H1 (cell line): ENCODE results near the gene DUSP12. TPM values are rescaled to one million over a fixed set of nuclear protein-coding genes. Genes with fewer than 3 reads are reported as not detected.

Source experiments
- CTCF ChIA-PET: fragments of 300-600 bp; sonication (Branson Sonifier 250); formaldehyde crosslinking; loops from one replicate; lab custom pipeline; 2021; ENCODE audit not compliant: partially characterized antibody; lab: Charles Lee
- POLR2A ChIA-PET: fragments of 300-600 bp; sonication (Branson Sonifier 250); formaldehyde crosslinking; loops from one replicate; lab custom pipeline; 2021; ENCODE audit warnings: inconsistent platforms; ENCODE audit not compliant: partially characterized antibody; lab: Charles Lee
- DNase-seq, 2 experiments: peaks; one replicate each; pipeline versions ENCODE4 v3.0.0 to v3.0.0-alpha.2; 2010 to 2022; ENCODE audit warnings: low spot score in 2 of 2, low read depth in 1 of 2, mixed read lengths in 1 of 2
- FAIRE-seq: peaks from 2 replicates; lab custom pipeline; 2011; peaks lifted over from hg19 to GRCh38; lab: Jason Lieb, UNC
- H2AFZ ChIP-seq: 2 replicates; pipeline ENCODE4 v1.8.1; 2012; ENCODE audit warnings: low read length, inconsistent platforms
- H2AK5ac ChIP-seq: 2 replicates; pipeline ENCODE4 v1.6.1; 2013; ENCODE audit warnings: low read depth, low read length
- H2BK120ac ChIP-seq: replicated peaks from 2 replicates; pipeline ENCODE3; 2013; ENCODE audit warnings: low read depth, low read length, inconsistent platforms
- H2BK12ac ChIP-seq: 2 replicates; pipeline ENCODE4 v1.6.1; 2013; ENCODE audit warnings: low read depth, low read length
- H2BK15ac ChIP-seq: 2 replicates; pipeline ENCODE4 v1.6.1; 2013; ENCODE audit warnings: low read length
- H2BK20ac ChIP-seq: 2 replicates; pipeline ENCODE4 v1.6.1; 2013; ENCODE audit warnings: low read length
- H2BK5ac ChIP-seq: 2 replicates; pipeline ENCODE4 v1.6.1; 2013; ENCODE audit warnings: low read depth, low read length
- H3K14ac ChIP-seq: 2 replicates; pipeline ENCODE4 v1.6.1; 2013; ENCODE audit warnings: inconsistent platforms; ENCODE audit not compliant: insufficient read length
- H3K18ac ChIP-seq: 2 replicates; pipeline ENCODE4 v1.6.1; 2013; ENCODE audit warnings: low read length; ENCODE audit errors: extremely low read depth
- H3K23ac ChIP-seq: 2 replicates; pipeline ENCODE4 v1.6.1; 2013; ENCODE audit warnings: inconsistent platforms; ENCODE audit not compliant: insufficient read length
- H3K23me2 ChIP-seq: 2 replicates; pipeline ENCODE4 v1.6.1; 2013; ENCODE audit warnings: low read depth, low read length
- H3K27ac ChIP-seq: 2 replicates; pipeline ENCODE4 v1.6.1; 2011; ENCODE audit warnings: low read depth, low read length, inconsistent platforms
- H3K27me3 ChIP-seq, 4 experiments: replicated peaks in 1 of 4; 1 replicate in 1 of 4; 2 replicates in 3 of 4; pipeline versions ENCODE4 v1.6.1 to v1.8.1; 2011 to 2013; ENCODE audit warnings: low read length in 3 of 4, mild to moderate bottlenecking in 3 of 4, inconsistent platforms in 2 of 4, mixed read lengths in 2 of 4, moderate library complexity in 1 of 4; ENCODE audit not compliant: control insufficient read depth in 3 of 4, insufficient read depth in 3 of 4; ENCODE audit errors: extremely low read depth in 1 of 4
- H3K36me3 ChIP-seq, 4 experiments: 2 replicates each; pipeline versions ENCODE4 v1.6.1 to v1.8.1; 2011 to 2013; ENCODE audit warnings: mild to moderate bottlenecking in 4 of 4, low read length in 3 of 4, moderate library complexity in 2 of 4, control low read depth in 1 of 4, inconsistent platforms in 1 of 4; ENCODE audit not compliant: insufficient read depth in 4 of 4, control insufficient read depth in 2 of 4
- H3K4ac ChIP-seq: replicated peaks from 2 replicates; pipeline ENCODE3; 2013; ENCODE audit warnings: low read length, low read depth, mixed read lengths, inconsistent platforms; ENCODE audit not compliant: insufficient read length
- H3K4me1 ChIP-seq, 4 experiments: replicated peaks in 1 of 4; 1 replicate in 1 of 4; 2 replicates in 3 of 4; pipeline versions ENCODE4 v1.6.1 to v1.8.1; 2011 to 2013; ENCODE audit warnings: low read length in 3 of 4, inconsistent platforms in 2 of 4, mixed read lengths in 1 of 4; ENCODE audit not compliant: insufficient read depth in 4 of 4, control insufficient read depth in 3 of 4
- H3K4me2 ChIP-seq, 2 experiments: 2 replicates each; pipeline versions ENCODE4 v1.6.1 to v1.8.1; 2011 to 2013; ENCODE audit warnings: low read depth in 2 of 2, low read length in 2 of 2, control low read depth in 1 of 2, inconsistent platforms in 1 of 2, mild to moderate bottlenecking in 1 of 2; ENCODE audit not compliant: insufficient read depth in 1 of 2
- H3K4me3 ChIP-seq, 4 experiments: fragments of 200-600, 300-600 bp in 1 of 4; sonication (generic), shearing (Covaris generic), sonication (Bioruptor Twin) in 1 of 4; 2 replicates each; pipeline versions ENCODE4 v1.5.1 to v1.8.1; 2011 to 2016; ENCODE audit warnings: low read length in 4 of 4, low read depth in 3 of 4, control low read depth in 2 of 4, inconsistent platforms in 2 of 4, mild to moderate bottlenecking in 2 of 4, mixed read lengths in 1 of 4, moderate library complexity in 1 of 4; ENCODE audit not compliant: insufficient read depth in 2 of 4; ENCODE audit errors: extremely low read depth in 1 of 4
- H3K56ac ChIP-seq: replicated peaks from 2 replicates; pipeline ENCODE3; 2013; ENCODE audit warnings: low read depth, mild to moderate bottlenecking, mixed read lengths, low read length, inconsistent platforms; ENCODE audit not compliant: insufficient read length
- H3K79me1 ChIP-seq: 2 replicates; pipeline ENCODE4 v1.6.1; 2013; ENCODE audit warnings: low read depth, low read length, control low read depth
- H3K79me2 ChIP-seq, 2 experiments: 2 replicates each; pipeline versions ENCODE4 v1.6.1 to v1.8.1; 2012 to 2013; ENCODE audit warnings: low read length in 2 of 2, mild to moderate bottlenecking in 2 of 2, inconsistent platforms in 1 of 2; ENCODE audit not compliant: insufficient read depth in 2 of 2, control insufficient read depth in 1 of 2
- H3K9ac ChIP-seq, 4 experiments: replicated peaks in 1 of 4; 1 replicate in 1 of 4; 2 replicates in 3 of 4; pipeline versions ENCODE4 v1.6.1 to v1.8.1; 2011 to 2013; ENCODE audit warnings: low read depth in 3 of 4, low read length in 3 of 4, control low read depth in 2 of 4, mild to moderate bottlenecking in 2 of 4, moderate library complexity in 2 of 4, inconsistent platforms in 1 of 4; ENCODE audit errors: extremely low read depth in 1 of 4
- H3K9me3 ChIP-seq, 2 experiments: 2 replicates each; pipeline versions ENCODE4 v1.6.1 to v1.8.1; 2012 to 2013; ENCODE audit warnings: mild to moderate bottlenecking in 2 of 2, moderate library complexity in 2 of 2, control low read depth in 1 of 2, inconsistent platforms in 1 of 2, low read depth in 1 of 2, low read length in 1 of 2, mixed read lengths in 1 of 2; ENCODE audit not compliant: insufficient read depth in 2 of 2
- H4K20me1 ChIP-seq, 2 experiments: replicated peaks in 1 of 2; 2 replicates each; pipeline versions ENCODE3 to v1.8.1; 2011 to 2013; ENCODE audit warnings: inconsistent platforms in 2 of 2, low read length in 2 of 2, mild to moderate bottlenecking in 1 of 2; ENCODE audit not compliant: insufficient read depth in 2 of 2, control insufficient read depth in 1 of 2
- H4K5ac ChIP-seq: 2 replicates; pipeline ENCODE4 v1.6.1; 2013; ENCODE audit warnings: low read length, low read depth, mixed read lengths, inconsistent platforms; ENCODE audit not compliant: insufficient read length
- H4K8ac ChIP-seq: 2 replicates; pipeline ENCODE4 v1.8.0; 2013; ENCODE audit warnings: mild to moderate bottlenecking, moderate library complexity, low read length, inconsistent platforms; ENCODE audit not compliant: insufficient read depth; ENCODE audit errors: extremely low read depth
- H4K91ac ChIP-seq: replicated peaks from 2 replicates; pipeline ENCODE3; 2013; ENCODE audit warnings: low read length, mixed read lengths, inconsistent platforms; ENCODE audit not compliant: insufficient read length
- BCL11A ChIP-seq, 2 experiments: IDR thresholded peaks; one replicate each; pipeline ENCODE4 v1.6.1; 2011; ENCODE audit warnings: low read depth in 2 of 2, low read length in 2 of 2, mild to moderate bottlenecking in 2 of 2
- BRCA1 ChIP-seq: IDR thresholded peaks from 2 replicates; pipeline ENCODE4 v1.6.1; 2012; ENCODE audit warnings: low read depth, low read length, improper control_type of control experiment
- CHD1 ChIP-seq: IDR thresholded peaks from 2 replicates; pipeline ENCODE4 v1.6.1; 2012; ENCODE audit warnings: low read depth, low read length, improper control_type of control experiment
- EGR1 ChIP-seq: IDR thresholded peaks from 2 replicates; pipeline ENCODE4 v1.6.1; 2011; ENCODE audit warnings: low read depth, low read length, borderline replicate concordance
- GABPA ChIP-seq: IDR thresholded peaks from 2 replicates; pipeline ENCODE4 v1.6.1; 2011; ENCODE audit warnings: mild to moderate bottlenecking, low read length, moderate library complexity, borderline replicate concordance; ENCODE audit not compliant: insufficient read depth
- GTF2F1 ChIP-seq: IDR thresholded peaks from 2 replicates; pipeline ENCODE4 v1.6.1; 2012; ENCODE audit warnings: low read depth, low read length, improper control_type of control experiment, borderline replicate concordance
- JUN ChIP-seq: IDR thresholded peaks from 2 replicates; pipeline ENCODE4 v1.6.1; 2011; ENCODE audit warnings: low read depth, mild to moderate bottlenecking, improper control_type of control experiment, low read length
- MAFK ChIP-seq: IDR thresholded peaks from 2 replicates; pipeline ENCODE4 v1.6.1; 2012; ENCODE audit warnings: low read depth, mild to moderate bottlenecking, improper control_type of control experiment, low read length
- RBBP5 ChIP-seq: IDR thresholded peaks from 2 replicates; pipeline ENCODE4 v1.7.1; 2012; ENCODE audit warnings: low read depth, mild to moderate bottlenecking, inconsistent platforms, low read length, moderate library complexity, borderline replicate concordance
- TAF7 ChIP-seq: optimal IDR thresholded peaks from 2 replicates; pipeline ENCODE3; 2011; ENCODE audit warnings: low read depth, mild to moderate bottlenecking, inconsistent platforms, low read length, moderate library complexity, borderline replicate concordance
- WGBS, 2 experiments: shearing (Covaris generic) in 1 of 2; methylation state at CpG; one replicate each; pipeline versions ENCODE4 v1.1.6 to v1.1.7; 2013 to 2015; ENCODE audit warnings: low lambda C conversion rate in 2 of 2, mixed read lengths in 2 of 2, inconsistent platforms in 1 of 2, low coverage in 1 of 2, missing lambda C conversion rate in 1 of 2; ENCODE audit not compliant: insufficient replicate concordance in 2 of 2, insufficient coverage in 1 of 2, insufficient read length in 1 of 2; ENCODE audit errors: extremely low coverage in 1 of 2, missing lambda C conversion rate in 1 of 2; 5-methylcytosine and 5-hydroxymethylcytosine counted together
- polyA plus RNA-seq, 7 experiments: library from polyadenylated mRNA; depleted of rRNA in 3 of 7; stranded (reverse) in 5 of 7; unstranded in 2 of 7; fragments of >200 nt in 5 of 7; fragments of 200-250 nt in 2 of 7; gene quantifications; 1 replicate in 5 of 7; 2 replicates in 1 of 7; 4 replicates in 1 of 7; pipeline versions ENCODE4 v1.2.1 to v1.2.3, GENCODE V29; 2011 to 2013; ENCODE audit warnings: missing spikeins in 2 of 7, mixed read lengths in 2 of 7
- total RNA-seq: library from RNA; stranded (reverse); fragmentation: NEBNext Ultra II Directional; extraction: Animal tissue kit (Norgen Biotek cat#: 25700); gene quantifications from 2 replicates; pipeline ENCODE4 v1.2.1, GENCODE V29; 2021
- TF ChIP-seq, protein P1 (sequence below): IDR thresholded peaks from 2 replicates; pipeline ENCODE4 v1.6.1; 2012; ENCODE audit warnings: low read length, inconsistent platforms

The DUSP12 gene
- total and polyA plus RNA-seq, 2 of the 8 experiments (the other 6 are each of a cell fraction or from before 2014, with no cell fraction given) = 27.6 to 33.9 TPM

DNA sequence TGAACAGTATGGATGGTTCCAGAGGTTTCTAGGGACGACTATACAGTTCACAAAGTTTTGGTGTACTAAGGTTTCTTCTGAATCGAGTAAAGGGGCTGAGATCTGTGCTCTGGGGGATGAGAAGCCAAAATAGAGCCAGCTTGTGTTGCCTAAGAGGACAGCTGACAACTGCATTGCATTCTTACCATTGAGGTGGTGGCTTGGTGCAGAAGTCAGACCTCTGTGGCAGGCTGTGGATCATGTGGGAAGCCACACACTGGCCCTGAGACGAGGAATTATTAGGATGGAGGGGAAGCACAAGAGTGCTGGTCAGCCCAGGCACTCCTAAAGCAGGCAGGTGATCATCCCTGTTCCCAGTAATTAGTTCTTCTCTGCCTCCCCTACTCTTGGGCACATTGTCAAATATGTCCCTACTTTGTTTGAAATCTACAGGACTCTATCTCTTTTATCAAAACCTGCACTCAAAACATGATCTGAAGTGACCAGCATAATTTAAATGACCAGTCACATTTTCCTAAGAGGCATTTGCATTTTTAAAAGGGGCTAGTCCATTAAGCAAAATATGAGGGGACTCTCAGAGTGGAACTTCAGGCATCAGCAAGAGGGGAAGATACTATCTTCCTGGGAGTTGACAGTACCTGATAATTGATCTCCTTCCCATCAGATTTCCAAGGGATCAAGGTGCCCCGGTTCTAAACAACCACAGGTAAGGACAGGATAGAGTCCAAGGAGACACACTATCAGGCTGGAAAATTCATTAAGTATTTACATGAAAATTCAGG, 28.4 kb upstream of the DUSP12 start, which contains the start of gene FCRLB:
FCRLB (plus strand) TSS at position 589 of the 782 bp plus-strand sequence. CDS start 1,129 bp downstream, outside the sequence.
- DNase-seq (no peak), FAIRE-seq (no peak)
- Histone ChIP-seq H2BK120ac (no peak within 1 kb of the TSS), H3K4me1 (peaks cover 0 to 3% (median 3%) of the 10 kb centered on the region in 4 experiments; a peak in 5 of 7 replicates), H3K9ac (no peak within 1 kb of the TSS), H2BK15ac (no peak within 1 kb of the TSS), H2AFZ (no peak within 1 kb of the TSS), H3K18ac (no peak within 1 kb of the TSS), H2BK20ac (no peak within 1 kb of the TSS), H3K79me1 (no peaks in the 10 kb centered on the region), H2BK5ac (no peak within 1 kb of the TSS), H2BK12ac (no peak within 1 kb of the TSS; the same call in 1 of the 2 replicates), H3K23ac (no peak within 1 kb of the TSS), H3K4ac (no peak within 1 kb of the TSS), H3K4me3 (no peak within 1 kb of the TSS), H3K27ac (no peak within 1 kb of the TSS), H3K23me2 (peaks cover 6% of the 10 kb centered on the region), H3K14ac (no peak within 1 kb of the TSS), H3K79me2 (no peaks in the 10 kb centered on the region), H3K4me2 (no peak within 1 kb of the TSS), H2AK5ac (no peak within 1 kb of the TSS), H3K36me3 (no peaks in the 10 kb centered on the region), H4K8ac (no peak within 1 kb of the TSS), H4K5ac (no peak within 1 kb of the TSS), H4K91ac (no peak within 1 kb of the TSS), H3K9me3 (no peaks in the 10 kb centered on the region), H4K20me1 (no peaks in the 10 kb centered on the region), H3K56ac (no peak within 1 kb of the TSS), H3K27me3 (peaks cover 12 to 18% (median 16%) of the 10 kb centered on the region in 4 experiments)
- WGBS, 2 experiments = 60% methylated on average over 3 of the region's 4 CpGs; no CpG with 5 or more reads in 1 of the 2 experiments
- ChIA-PET POLR2A (no interaction called here), CTCF (no interaction called here)
- TF ChIP-seq CHD1 = no peak
- TF ChIP-seq BRCA1 = no peak
- no peak for TF ChIP-seq EGR1
- no peak for TF ChIP-seq GTF2F1
- no peak for TF ChIP-seq JUN
- no peak for TF ChIP-seq TAF7
- TF ChIP-seq BCL11A (IDR thresholded peaks at IDR 0.05; ENCODE audit: low read depth in 2 of 2, low read length in 2 of 2) = no peak
- TF ChIP-seq GABPA = no peak
- no peak for TF ChIP-seq RBBP5
- no peak for TF ChIP-seq MAFK
- TF ChIP-seq, protein P1, sequence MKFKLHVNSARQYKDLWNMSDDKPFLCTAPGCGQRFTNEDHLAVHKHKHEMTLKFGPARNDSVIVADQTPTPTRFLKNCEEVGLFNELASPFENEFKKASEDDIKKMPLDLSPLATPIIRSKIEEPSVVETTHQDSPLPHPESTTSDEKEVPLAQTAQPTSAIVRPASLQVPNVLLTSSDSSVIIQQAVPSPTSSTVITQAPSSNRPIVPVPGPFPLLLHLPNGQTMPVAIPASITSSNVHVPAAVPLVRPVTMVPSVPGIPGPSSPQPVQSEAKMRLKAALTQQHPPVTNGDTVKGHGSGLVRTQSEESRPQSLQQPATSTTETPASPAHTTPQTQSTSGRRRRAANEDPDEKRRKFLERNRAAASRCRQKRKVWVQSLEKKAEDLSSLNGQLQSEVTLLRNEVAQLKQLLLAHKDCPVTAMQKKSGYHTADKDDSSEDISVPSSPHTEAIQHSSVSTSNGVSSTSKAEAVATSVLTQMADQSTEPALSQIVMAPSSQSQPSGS = no peak
